IPS DF 4.7 (cell line): ENCODE results near the gene DIAPH2.

Source experiments
- DNase-seq: peaks from one replicate; pipeline ENCODE4 v3.0.0-alpha.2; 2013; ENCODE audit warnings: low spot score; ENCODE audit errors: extremely low read depth

The DIAPH2 gene

DNA sequence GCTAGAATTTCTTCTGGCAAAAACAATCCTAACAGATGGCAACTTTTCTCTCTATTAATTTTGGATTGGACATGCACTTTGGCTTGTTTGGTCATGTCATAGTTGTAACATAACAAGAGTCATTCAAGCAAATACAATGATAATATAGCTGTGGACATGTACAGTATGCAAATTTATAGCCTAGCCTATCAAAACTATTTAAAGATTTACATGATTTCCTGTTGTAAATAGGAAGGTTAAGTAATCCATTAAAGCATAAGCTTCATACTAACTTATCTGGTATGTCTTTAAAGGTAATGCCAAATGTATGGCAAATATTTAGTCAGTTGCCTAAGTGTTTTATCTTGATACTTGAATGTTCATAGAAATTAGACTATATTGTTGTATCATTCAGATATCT, 244.4 kb downstream of the DIAPH2 start:
- DNase-seq = no peak

DNA sequence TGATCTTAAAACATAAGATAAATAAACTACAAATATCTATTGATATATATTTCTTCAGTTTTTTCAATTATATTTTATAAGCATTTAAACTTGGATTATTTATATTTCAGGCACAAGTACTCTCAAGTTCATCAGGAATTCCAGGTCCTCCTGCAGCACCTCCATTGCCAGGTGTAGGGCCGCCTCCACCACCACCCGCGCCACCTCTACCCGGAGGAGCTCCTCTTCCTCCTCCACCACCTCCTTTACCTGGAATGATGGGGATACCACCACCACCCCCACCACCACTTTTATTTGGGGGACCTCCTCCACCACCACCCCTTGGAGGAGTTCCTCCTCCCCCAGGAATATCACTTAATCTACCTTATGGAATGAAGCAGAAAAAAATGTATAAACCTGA, 273.1 kb downstream of the DIAPH2 start:
- no peak for DNase-seq

DNA sequence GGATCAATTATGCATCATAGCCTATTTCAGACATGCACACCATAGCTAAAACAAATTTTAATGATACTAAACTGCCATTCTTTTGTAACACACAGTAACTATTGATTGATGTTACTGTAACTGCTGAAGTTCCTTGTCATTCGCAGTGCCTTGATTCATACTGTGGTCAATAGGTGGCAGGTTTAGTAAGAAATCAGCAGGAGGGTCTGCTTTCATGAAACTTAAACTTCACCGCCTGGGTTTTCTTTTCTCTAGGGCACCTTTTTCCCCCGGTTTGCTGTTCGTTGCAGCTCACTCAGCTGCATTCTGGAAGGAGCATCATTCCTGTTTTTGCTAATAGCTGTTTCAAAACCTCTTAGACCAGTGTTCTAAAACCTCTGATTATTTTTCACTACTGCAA, 287.2 kb downstream of the DIAPH2 start:
- no peak for DNase-seq

DNA sequence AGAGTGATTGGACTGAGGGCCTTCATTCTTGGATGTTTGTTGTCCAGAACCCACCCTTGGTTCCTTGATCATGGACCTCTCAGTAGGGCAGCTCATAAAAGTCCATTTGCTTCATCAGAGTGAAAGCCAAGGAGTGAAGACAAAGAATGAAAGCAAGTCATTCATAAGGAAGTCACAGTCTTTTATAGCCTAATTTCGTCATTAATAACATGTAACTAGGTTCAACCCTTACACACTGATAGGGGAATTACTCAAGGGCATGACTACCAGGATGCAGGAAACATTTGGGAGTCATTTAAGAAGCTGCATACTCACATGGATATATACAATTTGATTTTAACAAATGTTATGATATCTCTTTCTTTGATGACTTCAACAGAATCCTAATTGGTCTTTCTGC, 294.3 kb downstream of the DIAPH2 start:
- DNase-seq = no peak

DNA sequence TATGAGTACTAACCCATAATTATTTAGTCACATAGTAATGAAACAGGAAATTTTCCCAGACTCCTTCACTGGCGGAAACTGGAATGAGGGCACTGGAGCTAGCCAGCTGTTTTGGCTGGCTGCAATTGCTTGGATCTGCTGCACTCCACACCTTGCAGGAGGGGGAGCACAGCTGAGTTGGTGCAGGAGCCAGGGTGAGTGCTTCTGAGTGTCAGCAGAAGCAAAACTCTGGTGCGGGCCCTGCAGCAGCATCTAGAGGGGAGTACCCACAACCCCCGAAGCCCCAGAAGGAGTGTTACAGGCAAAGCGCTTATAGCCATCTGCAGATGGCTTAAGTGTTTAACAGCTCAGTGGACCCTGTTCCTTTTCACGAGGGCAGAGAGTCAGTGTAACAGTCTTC, 295.1 kb downstream of the DIAPH2 start:
- DNase-seq = no peak

DNA sequence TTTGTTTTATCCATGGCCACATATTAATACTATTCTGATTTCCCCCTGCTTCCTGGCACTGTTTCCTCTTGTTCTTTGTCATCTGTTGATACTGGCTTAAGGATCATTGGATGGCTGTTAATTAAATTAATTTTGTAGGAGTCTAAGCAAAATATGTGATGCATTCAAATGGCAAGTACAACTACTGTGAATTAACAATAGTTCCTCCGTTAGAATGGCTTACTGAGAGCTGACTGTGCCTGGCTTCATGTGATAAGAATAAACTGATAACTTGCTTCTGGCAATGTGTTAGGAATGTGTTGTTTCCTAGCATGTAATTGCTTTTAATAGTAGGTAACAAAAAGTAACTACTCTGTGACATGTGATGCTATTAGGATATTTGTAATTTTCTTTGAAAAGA, 297.5 kb downstream of the DIAPH2 start:
- DNase-seq = no peak

DNA sequence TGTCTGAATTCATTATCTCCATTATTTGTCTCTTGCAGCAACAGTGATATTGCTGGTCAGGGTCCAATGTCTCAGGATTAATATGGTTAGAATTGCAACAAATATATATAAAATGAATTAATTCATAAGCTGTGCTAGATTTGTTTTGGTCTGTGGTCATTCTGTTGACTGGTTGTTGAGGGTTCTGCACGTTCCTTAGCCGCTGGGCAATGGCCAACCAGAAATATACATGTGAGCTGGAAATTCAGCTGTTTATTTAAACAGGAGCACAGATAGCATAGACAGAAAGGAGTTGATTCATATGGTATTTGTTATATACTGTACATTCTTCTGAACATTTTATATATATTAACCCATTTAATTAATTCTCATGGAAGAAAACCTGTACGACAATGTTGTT, 299.9 kb downstream of the DIAPH2 start:
- DNase-seq = no peak

DNA sequence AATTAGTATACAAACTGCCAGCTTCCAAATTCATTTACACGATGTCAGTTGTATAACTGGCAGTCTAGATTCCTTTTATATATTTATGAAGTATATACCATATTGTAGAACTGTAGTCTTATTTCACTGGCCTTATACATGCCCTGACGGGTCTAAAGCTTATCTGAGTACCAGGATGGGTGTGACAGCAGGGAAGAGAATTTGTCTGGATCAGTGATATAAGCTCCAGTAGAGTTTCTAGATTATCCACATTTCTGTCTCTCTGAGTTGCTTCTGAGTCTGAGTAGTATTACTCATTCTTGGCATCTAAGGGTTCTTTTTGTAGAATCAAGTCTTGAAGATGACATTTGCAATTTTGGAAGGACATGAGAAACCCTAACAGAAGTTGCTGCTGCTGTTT, 300.4 kb downstream of the DIAPH2 start:
- DNase-seq = no peak

DNA sequence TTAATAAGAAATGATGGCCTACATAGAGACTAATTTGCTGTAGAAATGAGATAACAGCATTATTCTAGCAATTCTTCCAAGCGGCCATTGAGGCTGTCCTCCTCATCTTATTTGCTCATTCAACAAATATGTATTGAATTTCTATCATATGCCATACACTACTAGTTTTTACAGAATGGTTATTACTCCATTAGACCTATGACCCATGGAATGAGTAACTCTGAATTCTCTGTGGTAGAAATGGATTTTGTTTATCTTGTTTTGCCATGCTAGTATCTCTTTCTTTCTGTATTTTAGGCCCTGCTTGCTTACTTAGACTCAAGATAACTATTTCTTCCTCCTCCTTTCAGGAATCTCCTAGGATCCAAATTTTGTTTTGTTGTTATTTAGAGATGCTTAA, 302.6 kb downstream of the DIAPH2 start:
- no peak for DNase-seq

DNA sequence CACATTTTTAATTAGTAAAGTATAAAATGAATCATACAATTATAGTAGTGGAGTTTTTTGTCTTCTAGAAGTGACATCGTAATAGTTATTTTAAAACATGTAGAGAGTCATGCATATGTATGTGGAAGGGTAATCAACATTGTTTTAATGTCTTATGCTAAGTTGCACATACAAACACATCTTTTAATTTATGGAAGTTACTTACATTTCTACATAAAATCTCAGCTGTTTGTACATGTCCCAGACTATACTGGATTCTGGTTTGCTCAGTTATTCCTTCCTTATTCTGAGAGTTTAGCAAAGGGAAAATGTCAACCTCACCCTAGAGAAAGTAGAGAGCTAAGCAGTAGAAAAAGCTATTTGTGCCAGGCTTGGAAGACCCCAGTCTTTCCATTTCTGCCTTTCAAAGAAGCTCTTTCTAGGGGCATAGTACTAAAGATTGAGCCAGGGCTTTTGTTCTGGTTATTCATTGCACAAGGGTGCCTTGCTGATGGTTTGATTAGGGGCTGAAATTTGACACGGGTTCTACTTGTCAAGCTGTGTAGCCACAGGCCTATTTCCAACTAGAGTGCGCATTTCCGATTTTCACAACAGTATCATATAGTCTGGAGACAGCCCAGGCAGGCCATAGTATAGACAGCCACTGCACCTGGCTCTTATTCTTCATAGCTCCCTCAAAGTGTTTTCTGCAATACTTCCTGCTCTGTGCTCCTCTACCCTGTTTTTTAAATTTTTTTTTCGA, 305.4 kb downstream of the DIAPH2 start:
- DNase-seq = no peak

DNA sequence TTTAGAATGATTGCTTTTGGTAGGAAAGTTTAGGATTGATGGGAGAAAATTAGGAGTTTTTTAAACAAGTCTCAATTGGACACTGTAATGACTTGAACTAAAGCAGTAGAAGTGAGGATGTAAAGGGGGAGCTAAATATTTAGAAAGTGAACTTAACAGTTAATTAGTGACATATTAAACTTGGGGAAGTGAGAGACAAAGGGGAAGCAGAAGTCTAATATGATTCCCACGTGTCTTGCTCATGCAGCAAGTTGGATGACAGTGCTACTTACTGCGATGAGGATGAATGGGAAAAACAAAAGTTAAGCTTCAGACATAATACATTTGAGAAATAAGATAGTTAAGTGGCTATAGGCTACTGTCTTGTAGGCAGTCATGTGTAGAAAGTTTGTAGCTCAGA, 309.5 kb downstream of the DIAPH2 start:
- no peak for DNase-seq

DNA sequence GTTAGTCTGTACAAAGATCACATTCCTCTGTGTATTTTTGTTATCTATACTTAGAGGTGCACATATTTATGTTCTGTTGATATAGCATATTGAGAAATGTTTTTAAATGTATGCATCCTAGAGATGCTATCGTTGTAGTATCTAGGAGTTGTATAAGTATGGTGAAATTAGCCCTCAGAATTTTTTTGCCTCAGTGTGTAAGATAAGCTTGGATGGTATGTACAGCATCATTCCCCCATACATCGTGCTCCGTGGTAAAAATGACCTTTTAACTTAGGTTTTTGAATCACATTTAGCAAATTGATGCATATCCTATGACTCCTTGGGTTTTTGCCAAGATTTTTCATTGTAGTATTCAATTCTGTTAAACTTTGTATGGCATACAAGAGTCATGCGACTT, 312.6 kb downstream of the DIAPH2 start:
- no peak for DNase-seq

DNA sequence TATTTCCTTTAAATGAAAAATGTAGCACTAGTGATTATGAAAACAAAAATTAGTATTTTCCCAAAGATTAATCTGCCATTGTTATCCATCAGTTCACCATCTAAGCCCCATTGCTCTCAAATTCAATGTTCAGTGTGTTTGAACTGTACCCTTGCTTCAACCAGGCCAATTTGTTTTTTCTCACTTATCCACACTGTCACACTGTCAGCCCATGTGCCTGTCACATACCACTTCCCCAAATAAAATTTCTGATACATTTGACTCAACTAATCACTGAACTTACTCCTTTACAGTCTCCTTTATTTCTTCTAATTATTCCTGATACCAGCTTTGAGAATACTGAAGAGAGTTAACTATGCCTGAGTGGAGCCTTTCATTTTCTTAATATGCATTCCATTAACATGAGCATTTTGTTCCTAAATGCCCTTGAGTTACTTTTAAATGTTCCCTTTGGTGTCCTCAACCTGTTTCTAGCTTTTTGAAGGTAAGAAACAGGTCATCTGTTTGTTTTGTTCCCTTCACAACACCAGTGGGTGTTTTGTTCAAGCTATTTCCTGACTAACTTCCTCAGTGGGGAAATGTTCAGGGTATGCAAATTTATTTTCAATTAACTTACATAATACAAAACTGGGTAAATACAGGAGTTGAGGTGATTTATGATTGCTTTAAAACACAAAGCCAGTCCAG, 316.2 kb downstream of the DIAPH2 start:
- no peak for DNase-seq

DNA sequence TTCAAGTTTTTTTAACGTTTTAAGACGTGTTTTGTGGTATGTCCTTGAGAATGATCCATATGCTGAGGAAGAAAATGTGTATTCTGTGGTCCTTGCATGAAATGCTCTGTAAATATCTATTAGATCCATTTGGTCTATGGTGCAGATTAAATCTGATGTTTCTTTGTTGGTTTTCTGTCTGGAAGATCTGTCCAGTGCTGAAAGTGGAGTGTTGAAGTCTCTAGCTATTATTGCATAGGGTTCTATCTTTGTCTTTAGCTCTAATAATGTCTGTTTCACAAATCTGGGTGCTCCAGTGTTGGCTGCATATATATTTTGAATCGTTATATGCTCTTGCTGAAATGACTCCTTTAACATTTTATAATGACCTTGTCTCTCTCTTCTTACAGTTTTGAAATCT, 321.5 kb downstream of the DIAPH2 start:
- DNase-seq = no peak

DNA sequence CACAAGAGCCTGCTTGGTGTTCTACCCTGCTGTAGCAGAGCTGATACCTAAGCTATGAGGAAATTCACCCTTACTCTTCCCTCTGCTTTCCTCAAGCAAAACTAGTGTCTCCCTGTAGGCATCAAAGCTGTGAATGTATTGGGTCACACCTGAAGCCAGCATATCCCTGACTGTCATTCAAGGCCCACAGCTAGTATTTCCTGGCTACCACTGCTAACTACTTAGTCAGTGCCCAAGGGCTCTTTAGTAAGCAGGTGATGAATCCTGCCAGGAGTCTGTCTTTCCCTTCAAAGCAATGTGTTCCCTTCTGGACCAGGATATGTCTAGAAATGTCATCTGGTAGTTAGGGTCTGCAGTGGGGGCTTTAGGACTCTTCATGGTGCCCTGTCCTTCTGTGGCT, 324.7 kb downstream of the DIAPH2 start:
- no peak for DNase-seq

DNA sequence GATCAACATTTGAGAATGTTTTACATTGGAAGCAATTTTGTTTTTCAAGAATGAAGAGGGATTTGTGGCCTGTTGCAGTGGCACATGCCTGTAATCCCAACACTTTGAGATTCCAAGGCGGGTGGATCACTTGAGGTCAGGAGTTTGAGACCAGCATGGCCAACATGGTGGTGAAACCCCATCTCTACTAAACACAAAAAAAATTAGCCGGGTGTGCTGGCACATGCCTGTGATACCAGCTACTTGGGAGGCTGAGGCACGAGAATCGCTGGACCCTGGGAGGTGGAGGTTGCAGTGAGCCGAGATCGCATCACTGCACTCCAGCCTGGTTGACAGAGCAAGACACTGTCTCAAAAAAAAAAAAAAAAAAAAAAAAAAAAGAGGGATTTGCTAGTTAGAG, 326.9 kb downstream of the DIAPH2 start:
- no peak for DNase-seq

DNA sequence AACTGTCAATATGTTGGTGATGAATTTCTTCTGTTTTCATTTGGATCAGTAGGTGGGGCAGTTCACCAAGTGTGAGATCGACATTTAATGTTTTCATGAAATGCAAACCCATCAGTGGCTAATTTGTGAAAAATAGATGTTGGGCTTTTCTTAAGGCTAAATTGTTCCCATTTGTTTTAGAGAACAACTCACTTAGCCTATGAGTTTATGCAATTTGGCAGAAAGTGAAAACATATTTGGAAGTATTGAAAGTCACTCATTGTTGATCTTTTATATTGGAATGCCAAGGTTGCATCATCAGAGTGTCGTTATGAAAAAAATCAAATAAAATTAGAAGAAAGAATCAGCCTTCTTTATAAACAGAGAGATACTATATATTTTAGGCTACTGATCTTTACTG, 331.5 kb downstream of the DIAPH2 start:
- no peak for DNase-seq

DNA sequence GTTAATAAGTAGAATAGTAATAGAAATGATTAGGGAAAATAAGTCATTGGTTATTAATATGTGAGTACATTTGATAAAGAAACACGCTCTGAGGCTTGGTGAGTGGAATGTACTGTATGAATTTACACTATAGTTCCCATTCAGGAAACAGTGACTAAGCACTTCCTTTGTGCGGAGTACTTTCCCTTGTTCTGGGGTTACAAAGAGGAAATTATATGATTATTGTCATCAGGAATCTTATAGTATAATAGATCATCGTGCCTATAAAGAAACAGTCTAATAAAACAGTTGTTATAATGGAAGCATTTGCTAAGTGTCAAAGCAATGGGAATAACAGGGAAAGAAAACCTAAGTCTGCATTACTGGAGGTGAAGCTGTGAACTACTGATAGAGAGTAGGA, 337.0 kb downstream of the DIAPH2 start:
- DNase-seq = no peak

DNA sequence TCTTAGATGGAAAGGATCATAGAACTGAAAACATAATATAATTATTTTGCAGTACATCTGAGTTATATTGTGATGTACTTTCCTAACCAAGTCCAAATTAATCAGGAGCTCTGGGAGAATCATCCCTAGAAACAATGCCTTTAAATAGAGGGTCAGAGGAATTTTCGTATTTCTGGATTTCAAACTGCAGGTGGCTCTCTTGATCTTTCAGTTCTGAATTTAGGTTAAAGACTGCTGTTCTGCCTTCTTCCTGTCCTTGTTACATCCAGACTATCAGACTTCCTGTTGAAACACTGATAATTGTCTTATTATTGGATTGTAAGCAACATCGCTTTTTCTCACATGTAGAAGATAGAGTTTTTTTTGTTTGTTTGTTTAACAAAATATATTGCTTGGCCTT, 341.8 kb downstream of the DIAPH2 start:
- DNase-seq = no peak

DNA sequence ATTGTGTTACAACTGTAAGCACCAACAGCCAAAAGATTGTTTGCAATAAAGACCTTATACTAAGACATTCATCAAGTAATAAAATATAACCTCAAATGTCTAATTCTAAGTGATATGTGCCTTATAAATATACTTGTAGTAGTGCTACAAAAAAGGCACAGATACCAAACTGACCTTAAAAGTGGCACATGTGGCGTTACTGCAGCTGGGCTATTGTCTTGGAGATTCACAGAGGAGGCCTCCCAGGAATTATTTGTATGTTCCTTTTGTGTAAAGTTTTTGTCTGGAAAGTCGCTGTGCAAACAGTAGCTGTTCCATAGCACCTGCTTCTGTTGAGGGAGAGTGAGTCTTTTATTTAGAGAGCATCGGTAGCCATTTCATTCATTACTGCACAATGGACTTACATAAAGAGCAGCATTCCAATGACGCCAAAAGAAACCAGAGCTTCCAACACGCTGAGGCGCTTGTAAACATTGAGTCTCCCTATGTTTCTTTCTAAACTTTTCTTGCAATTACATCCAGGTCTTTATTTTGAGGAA, 342.8 kb downstream of the DIAPH2 start:
- no peak for DNase-seq

DNA sequence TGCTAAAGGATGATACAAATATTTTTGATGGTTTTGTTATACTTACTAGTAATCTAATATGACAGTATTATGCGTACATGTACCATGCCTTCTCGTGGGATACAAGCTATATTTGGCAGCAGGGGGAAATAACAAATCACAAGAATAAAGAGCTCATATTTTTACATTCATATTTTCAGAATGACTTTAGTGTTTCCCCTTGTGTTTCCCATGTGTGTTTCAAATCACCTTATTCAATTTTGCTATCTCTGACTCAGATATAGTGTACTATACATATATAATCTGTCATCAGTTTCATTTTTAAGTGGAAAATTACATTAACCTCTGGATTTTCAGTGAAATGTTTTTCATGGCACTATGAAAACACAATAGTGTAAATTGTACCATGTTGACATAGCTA, 345.8 kb downstream of the DIAPH2 start:
- DNase-seq = no peak

DNA sequence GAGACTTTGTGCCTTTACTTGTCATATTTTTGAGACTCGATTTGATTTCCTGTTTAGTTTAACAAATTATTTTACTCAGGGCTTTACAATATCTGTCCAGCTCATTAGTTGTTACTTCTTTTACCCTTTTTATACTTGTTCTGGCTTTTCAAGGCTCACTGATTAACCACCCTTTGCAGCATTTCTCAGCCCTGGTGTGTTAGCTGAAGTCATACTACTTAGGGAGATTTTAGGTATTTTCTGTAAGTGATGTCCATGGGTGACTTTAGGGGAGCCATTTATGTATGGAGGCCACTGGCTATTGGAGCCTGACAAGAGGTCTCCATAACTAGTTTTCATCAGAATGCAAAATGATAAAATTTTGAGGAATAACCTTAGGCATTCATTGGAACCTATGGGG, 346.3 kb downstream of the DIAPH2 start:
- no peak for DNase-seq

DNA sequence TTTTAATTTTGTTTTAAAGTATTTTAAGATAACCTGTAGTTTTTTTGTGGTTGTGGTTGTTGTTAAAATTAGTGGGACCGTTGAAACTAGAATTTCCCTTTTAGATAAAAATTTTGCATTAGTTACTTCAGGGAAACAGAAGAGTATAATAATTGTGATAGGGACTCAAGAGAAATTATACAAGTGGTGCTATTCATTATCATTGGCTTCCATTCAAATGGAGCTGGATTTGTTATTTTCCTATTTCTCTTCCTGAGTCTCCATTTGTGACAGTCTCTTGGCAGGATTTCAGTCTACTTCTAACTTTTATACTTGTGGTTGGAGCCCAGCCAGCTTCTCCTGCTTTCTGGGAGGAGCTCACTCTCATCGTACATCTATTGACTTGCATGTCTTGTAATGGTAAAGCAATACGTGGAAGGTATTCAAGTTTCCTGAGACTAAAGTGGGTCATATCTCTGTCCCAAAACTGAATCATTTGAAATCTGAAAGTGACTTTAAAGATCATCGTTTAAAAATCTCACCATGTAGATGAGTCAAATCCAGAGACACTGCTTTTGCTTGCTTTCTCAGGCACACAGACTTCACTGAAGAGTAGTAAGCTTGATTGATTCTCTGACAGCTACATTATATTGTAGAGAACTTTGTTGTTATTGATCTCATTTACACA, 354.9 kb downstream of the DIAPH2 start:
- DNase-seq = no peak
